Activated CD4-positive, alpha-beta T cell treated with anti-CD3 and anti-CD28 coated beads, Interleukin-2, Interleukin-6, amounts not matched to agents 100 ng/mL and 50 ng/mL, durations not matched to agents 16 hours and 8 hours (primary cell): ENCODE results near the gene KAT6B.

Source experiments
- DNase-seq: peaks from one replicate; pipeline ENCODE4 v3.0.0-alpha.2; 2020

Gene KAT6B

GRCh38 chr10:75079436-75080083, 253.2 kb downstream of the KAT6B start:
- no peak for DNase-seq

- no peak for DNase-seq
Measured at GRCh38 chr10:75080554-75080953, 254.2 kb downstream of the KAT6B start.

- DNase-seq, result no peak
Measured at GRCh38 chr10:75081379-75081778, 255.0 kb downstream of the KAT6B start.
